ENCODE data around the gene CSF2RB. TPM values are rescaled to one million over a fixed set of nuclear protein-coding genes. Genes with fewer than 3 reads are reported as not detected.

CSF2RB gene
- 10 to 100 TPM in 1 of 10 donors, 1 to 10 TPM in 9; 1.4 to 20.8 (median 1.8) TPM for total RNA-seq
- polyA plus RNA-seq = 1 to 10 TPM in 1 of 2 donors, under 1 TPM in 1; 0.81 to 1.5 TPM
- long read RNA-seq, donor 1, partial matches to known transcripts = 0 of 1 reads
- long read RNA-seq, donor 1, other reads (novel, unspliced or antisense) = 1 of 1 reads
- long read RNA-seq, donor 2 = 0 reads
- long read RNA-seq, donor 3, partial matches to known transcripts = 12 of 14 reads
- long read RNA-seq, donor 3, other reads (novel, unspliced or antisense) = 2 of 14 reads

GRCh38 chr22:36913427-36914389 is at the start of gene CSF2RB:
CSF2RB (plus strand) TSS chr22:36913628; CDS start chr22:36922208, 8,580 bp downstream.
- ATAC-seq = peak; percentile 50 to 93 (median 90)
- peak within 1 kb of the TSS in 8 of 10 donors; percentile 6 to 67 (median 41) for H3K4me3 ChIP-seq
- no peak for TF ChIP-seq CTCF (IDR thresholded peaks at IDR 0.05)
- intact Hi-C loops (cut with DNase I) = no loop called here
- H3K27me3 ChIP-seq = peaks cover 0 to 9% (median 0%) of the 10 kb centered on the region in 7 donors
- H3K9me3 ChIP-seq = peaks cover 0 to 3% (median 0%) of the 10 kb centered on the region in 11 donors
- H3K27ac ChIP-seq = peak within 1 kb of the TSS in 6 of 10 donors; percentile 19 to 92 (median 64)
- H3K4me1 ChIP-seq = peaks cover 0 to 39% (median 0%) of the 10 kb centered on the region in 9 donors
- no peaks in the 10 kb centered on the region for H3K36me3 ChIP-seq
- peak in 1 of 2 donors; percentile 36 for DNase-seq
- 47 to 56% methylated on average over 18 of the region's 18 CpGs for WGBS, 2 donors

GRCh38 chr22:36863979-36864378 is 49.4 kb upstream of the CSF2RB start:
- intact Hi-C loops (cut with DNase I) = no loop called here

GRCh38 chr22:36864454-36865215 is 48.8 kb upstream of the CSF2RB start:
- Histone ChIP-seq H3K36me3 (peaks cover 0 to 41% (median 0%) of the 10 kb centered on the region in 9 donors), H3K4me3 (no peak overlapping the region), H3K27me3 (peaks cover 0 to 46% (median 24%) of the 10 kb centered on the region in 7 donors), H3K9me3 (no peaks in the 10 kb centered on the region), H3K27ac (peak overlapping the region in 1 of 10 donors; percentile 95), H3K4me1 (peaks cover 0 to 57% (median 0%) of the 10 kb centered on the region in 9 donors)
- no peak for TF ChIP-seq CTCF (IDR thresholded peaks at IDR 0.05)
- DNase-seq (no peak), ATAC-seq (no peak)
- 66 to 75% methylated on average over 14 of the region's 14 CpGs for WGBS, 2 donors
- intact Hi-C loops (cut with DNase I) = no loop called here

More at GRCh38 chr22:36863979-36864378, 49.4 kb upstream of the CSF2RB start:
- DNase-seq (no peak), ATAC-seq (no peak)
- peaks cover 0 to 39% (median 18%) of the 10 kb centered on the region in 7 donors for H3K27me3 ChIP-seq
- H3K36me3 ChIP-seq = peaks cover 0 to 34% (median 0%) of the 10 kb centered on the region in 9 donors
- no peak overlapping the region for H3K4me3 ChIP-seq
- H3K9me3 ChIP-seq = no peaks in the 10 kb centered on the region
- H3K4me1 ChIP-seq = peaks cover 0 to 61% (median 0%) of the 10 kb centered on the region in 9 donors
- peak overlapping the region in 1 of 10 donors; percentile 95 for H3K27ac ChIP-seq
- TF ChIP-seq CTCF (IDR thresholded peaks at IDR 0.05) = no peak
- 85 to 87% methylated on average over 6 of the region's 6 CpGs for WGBS, 2 donors
